Keratinocyte (primary cell): ENCODE results near the gene CACNB2.

Experiments used
- CTCF ChIP-seq, 3 experiments: IDR thresholded peaks in 1 of 3; conservative IDR thresholded peaks in 1 of 3; optimal IDR thresholded peaks in 1 of 3; 2 replicates in 2 of 3; 3 replicates in 1 of 3; pipeline versions ENCODE3 to v1.5.1; 2011; ENCODE audit warnings: low read length in 3 of 3, mild to moderate bottlenecking in 3 of 3, moderate library complexity in 2 of 3, control low read depth in 1 of 3, inconsistent platforms in 1 of 3; ENCODE audit not compliant: insufficient read depth in 2 of 3; ENCODE audit errors: extremely low read depth in 1 of 3
- EZH2 ChIP-seq: IDR thresholded peaks from one replicate; pipeline ENCODE4 v1.6.1; 2012; ENCODE audit warnings: inconsistent platforms, mild to moderate bottlenecking, low read length, moderate library complexity

DNA sequence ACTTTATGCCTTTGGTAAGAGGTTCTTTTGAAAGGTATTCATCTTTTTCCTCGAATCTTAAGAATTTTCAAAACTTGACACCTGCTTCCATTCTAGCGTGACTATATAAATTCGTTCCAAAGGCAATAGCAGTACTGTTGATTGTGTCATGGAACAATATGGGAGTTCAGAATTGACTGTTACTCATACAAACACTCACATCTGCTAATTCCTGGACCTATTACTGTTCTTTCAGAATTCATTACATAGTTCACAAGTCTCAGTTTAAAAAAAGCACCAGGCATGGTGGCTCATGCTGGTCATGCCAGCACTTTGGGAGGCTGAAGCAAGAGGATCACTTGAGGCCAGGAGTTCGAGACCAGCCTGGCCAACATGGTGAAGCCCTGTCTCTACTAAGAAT, 80.9 kb downstream of the CACNB2 start:
- no peak for TF ChIP-seq CTCF (optimal IDR thresholded peaks at IDR 0.05 in 1 of 3, IDR thresholded peaks at IDR 0.05 in 1 of 3, conservative IDR thresholded peaks at IDR 0.05 in 1 of 3; ENCODE audit: extremely low read depth in 1 of 3, insufficient read depth in 2 of 3, low read length in 3 of 3)
- no peak for TF ChIP-seq EZH2
